GM12878 (cell line): Measurements from ENCODE around the gene PDIA5. TPM values are rescaled to one million over a fixed set of nuclear protein-coding genes. Genes with fewer than 3 reads are reported as not detected.

ENCODE experiments used
- ATAC-seq: fragments of 200-7000 bp; cut with Tn5 transposase; 3 replicates; pipeline ENCODE4 v1.9.1; 2020; ENCODE audit warnings: mild to moderate bottlenecking, moderate library complexity
- BruUV-seq: library from RNA; stranded (reverse); fragments of 400-500 nt; replicated peaks from 2 replicates; lab custom pipeline; 2021; lab: Mats Ljungman, UMichigan
- CTCF ChIA-PET: fragments of 300-600 bp; sonication (Branson Sonifier 250); formaldehyde crosslinking; extraction: SDS; loops from one replicate; lab custom pipeline; 2021; ENCODE audit warnings: inconsistent platforms; lab: Yijun Ruan, JAX
- POLR2A ChIA-PET: fragments of 350-600 bp; formaldehyde crosslinking; extraction: SDS; loops from one replicate; lab custom pipeline; 2021; ENCODE audit warnings: inconsistent platforms; lab: Charles Lee
- RAD21 ChIA-PET: fragments of 300-600 bp; sonication (Branson Sonifier 250); formaldehyde crosslinking; loops from one replicate; lab custom pipeline; 2023; ENCODE audit warnings: antibody characterized with exemption; ENCODE audit not compliant: unreplicated experiment; lab: Charles Lee
- SMC1A ChIA-PET: fragments of 300-600 bp; sonication (Branson Sonifier 250); formaldehyde crosslinking; loops from one replicate; lab custom pipeline; 2023; ENCODE audit not compliant: unreplicated experiment, uncharacterized antibody; lab: Charles Lee
- DNase-seq: peaks from one replicate; pipeline ENCODE4 v3.0.0-alpha.2; 2011; ENCODE audit warnings: low read depth, low spot score
- FAIRE-seq: peaks from 3 replicates; lab custom pipeline; 2011; peaks lifted over from hg19 to GRCh38; lab: Jason Lieb, UNC
- H2AFZ ChIP-seq: 2 replicates; pipeline ENCODE4 v1.6.0; 2011; ENCODE audit warnings: low read depth, low read length, control low read depth; ENCODE audit not compliant: control insufficient read depth
- H3K27ac ChIP-seq: 2 replicates; pipeline ENCODE4 v1.5.1; 2011; ENCODE audit warnings: control low read depth; ENCODE audit not compliant: control insufficient read depth, insufficient read depth
- H3K27me3 ChIP-seq, 2 experiments: replicated peaks in 1 of 2; 2 replicates each; pipeline versions ENCODE4 v1.6.0 to v1.6.1; 2011; ENCODE audit warnings: low read length in 1 of 2; ENCODE audit not compliant: control insufficient read depth in 2 of 2, insufficient read depth in 2 of 2
- H3K36me3 ChIP-seq, 2 experiments: 2 replicates each; pipeline ENCODE4 v1.5.1; 2011; ENCODE audit warnings: low read length in 1 of 2; ENCODE audit not compliant: control insufficient read depth in 2 of 2, insufficient read depth in 2 of 2
- H3K4me1 ChIP-seq: 2 replicates; pipeline ENCODE4 v1.6.1; 2011; ENCODE audit warnings: mild to moderate bottlenecking, low read length, moderate library complexity, mixed read lengths; ENCODE audit not compliant: control insufficient read depth, insufficient read depth
- H3K4me2 ChIP-seq: 2 replicates; pipeline ENCODE4 v1.6.0; 2011; ENCODE audit warnings: control low read depth; ENCODE audit not compliant: control insufficient read depth, insufficient read depth
- H3K4me3 ChIP-seq: fragments of 200-600 bp; sonication (generic); 2 replicates; pipeline ENCODE4 v1.5.1; 2016
- H3K79me2 ChIP-seq: 2 replicates; pipeline ENCODE4 v1.6.0; 2011; ENCODE audit warnings: low read length; ENCODE audit not compliant: control insufficient read depth, insufficient read depth
- H3K9ac ChIP-seq: 2 replicates; pipeline ENCODE4 v1.8.0; 2011; ENCODE audit warnings: low read length, control low read depth, mixed read lengths; ENCODE audit not compliant: control insufficient read depth, insufficient read depth
- H3K9me3 ChIP-seq: replicated peaks from 3 replicates; pipeline ENCODE4 v1.5.1; 2011; ENCODE audit warnings: mild to moderate bottlenecking, low read length; ENCODE audit not compliant: control insufficient read depth, insufficient read depth
- H4K20me1 ChIP-seq: 2 replicates; pipeline ENCODE4 v1.6.0; 2011; ENCODE audit not compliant: control insufficient read depth, insufficient read depth
- EZH2 ChIP-seq: IDR thresholded peaks from 2 replicates; pipeline ENCODE4 v1.6.1; 2012; ENCODE audit warnings: low read depth, mild to moderate bottlenecking, control low read depth, inconsistent platforms, low read length, borderline replicate concordance; ENCODE audit not compliant: control insufficient read depth
- RBBP5 ChIP-seq: fragments of 200-600 bp; sonication (generic); conservative IDR thresholded peaks from 2 replicates; pipeline ENCODE4 v1.6.1; 2016
- WGBS: methylation state at CpG from one replicate; pipeline ENCODE4 v1.1.6; 2016; ENCODE audit warnings: low lambda C conversion rate; ENCODE audit not compliant: insufficient replicate concordance, insufficient coverage; ENCODE audit errors: missing lambda C conversion rate; 5-methylcytosine and 5-hydroxymethylcytosine counted together
- in situ Hi-C: fragments of 300-500 bp; cut with MboI; formaldehyde crosslinking; loops from 9 replicates; pipeline ENCODE4 v1.14.3; 2018; ENCODE audit warnings: mixed read lengths
- intact Hi-C: fragments of 100-400 bp; cut with micrococcal nuclease; formaldehyde crosslinking; loops from one replicate; pipeline ENCODE4 v1.14.2; 2022; ENCODE audit not compliant: unreplicated experiment
- polyA plus RNA-seq, 11 experiments: library from polyadenylated mRNA; depleted of rRNA in 4 of 11; unstranded in 6 of 11; stranded (reverse) in 5 of 11; fragments of >200 nt; fragmentation: Nextera tagmentation in 4 of 11; fragmentation: Illumina TruSeq in 1 of 11; extraction: Ambion mirVana in 4 of 11; extraction: Trizol in 1 of 11; gene quantifications; 1 replicate in 1 of 11; 2 replicates in 10 of 11; pipeline versions ENCODE4 v1.2.1 to v1.2.3, GENCODE V29; 2011 to 2016; ENCODE audit warnings: inconsistent platforms in 2 of 11, missing spikeins in 2 of 11, low read depth in 1 of 11
- total RNA-seq, 4 experiments: library from RNA; depleted of rRNA in 3 of 4; stranded (reverse); fragments of >200 nt in 3 of 4; fragmentation: Illumina TruSeq in 1 of 4; extraction: Trizol in 1 of 4; gene quantifications; 2 replicates each; pipeline versions ENCODE4 v1.2.1 to v1.2.3, GENCODE V29; 2013 to 2021
- TF ChIP-seq, protein P1 (sequence below): fragments of 450-650 bp; formaldehyde crosslinking; IDR thresholded peaks from 2 replicates; pipeline ENCODE4 v1.5.0; 2022; ENCODE audit warnings: mild to moderate bottlenecking, missing genetic modification characterization

Gene PDIA5
- total and polyA plus RNA-seq, 10 of the 15 experiments (the other 5 are each of a cell fraction or from before 2014, with no cell fraction given), result 4.1 to 24.8 (median 19.2) TPM

- TF ChIP-seq EZH2, result no peak
- TF ChIP-seq, protein P1, sequence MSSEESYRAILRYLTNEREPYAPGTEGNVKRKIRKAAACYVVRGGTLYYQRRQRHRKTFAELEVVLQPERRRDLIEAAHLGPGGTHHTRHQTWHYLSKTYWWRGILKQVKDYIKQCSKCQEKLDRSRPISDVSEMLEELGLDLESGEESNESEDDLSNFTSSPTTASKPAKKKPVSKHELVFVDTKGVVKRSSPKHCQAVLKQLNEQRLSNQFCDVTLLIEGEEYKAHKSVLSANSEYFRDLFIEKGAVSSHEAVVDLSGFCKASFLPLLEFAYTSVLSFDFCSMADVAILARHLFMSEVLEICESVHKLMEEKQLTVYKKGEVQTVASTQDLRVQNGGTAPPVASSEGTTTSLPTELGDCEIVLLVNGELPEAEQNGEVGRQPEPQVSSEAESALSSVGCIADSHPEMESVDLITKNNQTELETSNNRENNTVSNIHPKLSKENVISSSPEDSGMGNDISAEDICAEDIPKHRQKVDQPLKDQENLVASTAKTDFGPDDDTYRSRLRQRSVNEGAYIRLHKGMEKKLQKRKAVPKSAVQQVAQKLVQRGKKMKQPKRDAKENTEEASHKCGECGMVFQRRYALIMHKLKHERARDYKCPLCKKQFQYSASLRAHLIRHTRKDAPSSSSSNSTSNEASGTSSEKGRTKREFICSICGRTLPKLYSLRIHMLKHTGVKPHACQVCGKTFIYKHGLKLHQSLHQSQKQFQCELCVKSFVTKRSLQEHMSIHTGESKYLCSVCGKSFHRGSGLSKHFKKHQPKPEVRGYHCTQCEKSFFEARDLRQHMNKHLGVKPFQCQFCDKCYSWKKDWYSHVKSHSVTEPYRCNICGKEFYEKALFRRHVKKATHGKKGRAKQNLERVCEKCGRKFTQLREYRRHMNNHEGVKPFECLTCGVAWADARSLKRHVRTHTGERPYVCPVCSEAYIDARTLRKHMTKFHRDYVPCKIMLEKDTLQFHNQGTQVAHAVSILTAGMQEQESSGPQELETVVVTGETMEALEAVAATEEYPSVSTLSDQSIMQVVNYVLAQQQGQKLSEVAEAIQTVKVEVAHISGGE (CRISPR knock-in tag), result no peak
- TF ChIP-seq, all 136 proteins: peak for 0
Observed at GRCh38 chr3:123054109-123054778, 12.6 kb upstream of the PDIA5 start (continued).

DNA sequence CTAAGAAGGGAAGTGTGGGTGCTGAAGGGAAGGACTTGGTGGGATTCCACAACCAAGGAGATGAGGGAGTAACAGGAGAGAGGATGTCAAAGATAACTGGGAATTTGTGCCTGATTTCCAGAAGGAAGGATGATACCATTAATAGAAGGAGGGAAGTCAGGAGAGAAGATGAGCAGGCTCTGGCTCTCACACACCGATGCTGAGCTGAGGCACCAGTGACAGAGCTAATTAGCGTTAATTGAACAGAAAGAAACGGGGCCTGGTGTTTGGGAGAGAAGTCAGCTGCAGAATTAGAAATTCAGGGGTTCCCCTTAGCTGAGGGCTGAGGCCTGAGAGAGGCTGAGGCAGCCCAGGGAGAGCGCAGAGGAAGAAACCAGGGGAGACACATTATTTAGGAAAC is 11.9 kb upstream of the PDIA5 start:
- Histone ChIP-seq H3K4me3 (no peak overlapping the region), H4K20me1 (no peaks in the 10 kb centered on the region), H3K36me3 (no peaks in the 10 kb centered on the region), H2AFZ (no peak overlapping the region)
- BruUV-seq, result no TSS peak
- DNase-seq, result no peak
- no peak for TF ChIP-seq RBBP5
- TF ChIP-seq, all 136 proteins: peak for 0
- POLR2A ChIA-PET, result no interaction called here
- Histone ChIP-seq H3K9ac (no peak overlapping the region), H3K27me3 (peaks cover 2 to 3% of the 10 kb centered on the region in 2 experiments; a peak in 2 of 4 replicates), H3K79me2 (no peaks in the 10 kb centered on the region), H3K9me3 (no peaks in the 10 kb centered on the region), H3K4me2 (no peak overlapping the region), H3K4me1 (no peaks in the 10 kb centered on the region), H3K27ac (no peak overlapping the region)
- intact Hi-C loops, result no loop called here
- FAIRE-seq, result no peak
- SMC1A ChIA-PET, result no interaction called here
- 61% methylated on average over 4 of the region's 4 CpGs for WGBS
- in situ Hi-C loops, result no loop called here
- ATAC-seq, result no peak
- RAD21 ChIA-PET, result no interaction called here
- CTCF ChIA-PET, result no interaction called here
